Neuronal stem cell (in vitro differentiated cells): ENCODE measurements around the gene OR14C36.

Experiments used
- DNase-seq: peaks from one replicate; pipeline ENCODE4 v3.0.0-alpha.2; 2013; ENCODE audit warnings: low spot score
- H2AFZ ChIP-seq: one replicate; pipeline ENCODE4 v1.6.1; 2013; ENCODE audit warnings: mild to moderate bottlenecking, low read length, inconsistent platforms
- H2AK5ac ChIP-seq: 2 replicates; pipeline ENCODE4 v1.6.1; 2013; ENCODE audit warnings: low read depth, mild to moderate bottlenecking, inconsistent platforms, low read length, moderate library complexity, mixed read lengths
- H2BK120ac ChIP-seq: 2 replicates; pipeline ENCODE4 v1.6.1; 2013; ENCODE audit warnings: low read depth, mild to moderate bottlenecking, inconsistent platforms, low read length, moderate library complexity, mixed read lengths
- H2BK12ac ChIP-seq: one replicate; pipeline ENCODE4 v1.6.1; 2013; ENCODE audit warnings: low read length, inconsistent platforms
- H2BK15ac ChIP-seq: 2 replicates; pipeline ENCODE4 v1.6.1; 2013; ENCODE audit warnings: mild to moderate bottlenecking, low read length, inconsistent platforms, mixed read lengths
- H2BK5ac ChIP-seq: one replicate; pipeline ENCODE4 v1.6.1; 2013; ENCODE audit warnings: inconsistent platforms, mild to moderate bottlenecking, low read length, moderate library complexity
- H3K14ac ChIP-seq: one replicate; pipeline ENCODE4 v1.6.1; 2013; ENCODE audit warnings: low read length, inconsistent platforms
- H3K18ac ChIP-seq: 2 replicates; pipeline ENCODE4 v1.6.1; 2013; ENCODE audit warnings: low read length, inconsistent platforms
- H3K23ac ChIP-seq: 2 replicates; pipeline ENCODE4 v1.6.1; 2013; ENCODE audit warnings: low read depth, mild to moderate bottlenecking, mixed read lengths, low read length, inconsistent platforms; ENCODE audit not compliant: poor library complexity
- H3K27ac ChIP-seq: replicated peaks from 3 replicates; pipeline ENCODE4 v1.5.1; 2013; ENCODE audit warnings: low read length, inconsistent platforms
- H3K27me3 ChIP-seq, 3 experiments: 2 replicates each; pipeline ENCODE4 v1.6.1; 2013; ENCODE audit warnings: low read length in 3 of 3, mild to moderate bottlenecking in 2 of 3, inconsistent platforms in 1 of 3, low read depth in 1 of 3, mixed read lengths in 1 of 3, moderate library complexity in 1 of 3; ENCODE audit not compliant: control insufficient read depth in 3 of 3, insufficient read depth in 3 of 3
- H3K36me3 ChIP-seq, 2 donors: replicated peaks in 1 of 2; 2 replicates each; pipeline ENCODE4 v1.6.1; 2013; ENCODE audit warnings: low read length in 2 of 2; ENCODE audit not compliant: control insufficient read depth in 2 of 2, insufficient read depth in 2 of 2
- H3K4ac ChIP-seq: 2 replicates; pipeline ENCODE4 v1.6.1; 2013; ENCODE audit warnings: inconsistent platforms, mild to moderate bottlenecking, low read length, moderate library complexity
- H3K4me1 ChIP-seq, 2 donors: 1 replicate in 1 of 2; 2 replicates in 1 of 2; pipeline ENCODE4 v1.6.1; 2013; ENCODE audit warnings: low read length in 2 of 2, low read depth in 1 of 2; ENCODE audit not compliant: control insufficient read depth in 2 of 2, insufficient read depth in 1 of 2
- H3K4me2 ChIP-seq: one replicate; pipeline ENCODE4 v1.6.1; 2013; ENCODE audit warnings: mild to moderate bottlenecking, low read length, inconsistent platforms; ENCODE audit not compliant: insufficient read depth, poor library complexity, severe bottlenecking
- H3K4me3 ChIP-seq, 2 donors: 2 replicates each; pipeline ENCODE4 v1.5.1; 2013; ENCODE audit warnings: low read length in 2 of 2, mild to moderate bottlenecking in 2 of 2, inconsistent platforms in 1 of 2, moderate library complexity in 1 of 2
- H3K79me1 ChIP-seq: one replicate; pipeline ENCODE4 v1.6.1; 2013; ENCODE audit warnings: low read depth, mild to moderate bottlenecking, inconsistent platforms, low read length, moderate library complexity
- H3K9ac ChIP-seq: one replicate; pipeline ENCODE4 v1.6.1; 2013; ENCODE audit warnings: mild to moderate bottlenecking, low read depth, low read length, inconsistent platforms; ENCODE audit not compliant: poor library complexity
- H3K9me3 ChIP-seq, 2 donors: replicated peaks in 1 of 2; 2 replicates each; pipeline versions ENCODE3 to v1.6.1; 2013; ENCODE audit warnings: low read length in 2 of 2, mild to moderate bottlenecking in 2 of 2, inconsistent platforms in 1 of 2, low read depth in 1 of 2, mixed read lengths in 1 of 2, moderate library complexity in 1 of 2; ENCODE audit not compliant: control insufficient read depth in 2 of 2, insufficient read depth in 1 of 2
- H4K8ac ChIP-seq: one replicate; pipeline ENCODE4 v1.6.1; 2013; ENCODE audit warnings: low read depth, mild to moderate bottlenecking, inconsistent platforms, low read length, moderate library complexity
- H4K91ac ChIP-seq: one replicate; pipeline ENCODE4 v1.6.1; 2013; ENCODE audit warnings: low read length, low read depth, mild to moderate bottlenecking, inconsistent platforms; ENCODE audit not compliant: poor library complexity
- WGBS, 2 donors: extraction: QIAGEN DNeasy Blood & Tissue Kit; methylation state at CpG; one replicate each; pipeline ENCODE4 v1.1.7; 2013; ENCODE audit warnings: missing lambda C conversion rate in 2 of 2, mixed read lengths in 1 of 2; ENCODE audit not compliant: insufficient read length in 2 of 2, insufficient replicate concordance in 1 of 2; ENCODE audit errors: extremely low coverage in 2 of 2; 5-methylcytosine and 5-hydroxymethylcytosine counted together

The OR14C36 gene

GRCh38 chr1:248373761-248374160 is 25.2 kb downstream of the OR14C36 start:
- H3K14ac ChIP-seq: no peak overlapping the region
- H3K18ac ChIP-seq: no peak overlapping the region
- no peak overlapping the region for H3K4ac ChIP-seq
- H2BK5ac ChIP-seq: no peak overlapping the region
- no peak overlapping the region for H2BK120ac ChIP-seq
- H3K27ac ChIP-seq: no peak overlapping the region
- H3K9me3 ChIP-seq: peaks cover 0 to 27% of the 10 kb centered on the region in 2 donors
- H3K4me2 ChIP-seq: no peak overlapping the region
- H3K36me3 ChIP-seq: no peaks in the 10 kb centered on the region
- H3K9ac ChIP-seq: no peak overlapping the region
- H4K91ac ChIP-seq: no peak overlapping the region
- no peaks in the 10 kb centered on the region for H3K4me1 ChIP-seq
- no CpG with 5 or more reads among the region's 4 CpGs for WGBS, 2 donors
- no peak overlapping the region for H3K23ac ChIP-seq
- H3K27me3 ChIP-seq: no peaks in the 10 kb centered on the region
- H3K4me3 ChIP-seq: no peak overlapping the region
- H2BK12ac ChIP-seq: no peak overlapping the region
- no peak overlapping the region for H2AFZ ChIP-seq
- no peak for DNase-seq
- H2BK15ac ChIP-seq: no peak overlapping the region
- H2AK5ac ChIP-seq: no peak overlapping the region
- no peak overlapping the region for H4K8ac ChIP-seq
- H3K79me1 ChIP-seq: no peaks in the 10 kb centered on the region

- Histone ChIP-seq H2BK15ac (no peak within 1 kb of the TSS), H2BK12ac (no peak within 1 kb of the TSS), H3K4me2 (no peak within 1 kb of the TSS), H3K4me1 (no peaks in the 10 kb centered on the region), H3K4ac (no peak within 1 kb of the TSS), H2BK120ac (no peak within 1 kb of the TSS), H4K8ac (no peak within 1 kb of the TSS), H2BK5ac (no peak within 1 kb of the TSS), H3K18ac (no peak within 1 kb of the TSS), H2AK5ac (no peak within 1 kb of the TSS), H3K27me3 (no peaks in the 10 kb centered on the region), H2AFZ (no peak within 1 kb of the TSS), H4K91ac (no peak within 1 kb of the TSS), H3K36me3 (no peaks in the 10 kb centered on the region), H3K79me1 (no peaks in the 10 kb centered on the region), H3K14ac (no peak within 1 kb of the TSS), H3K23ac (no peak within 1 kb of the TSS), H3K9ac (no peak within 1 kb of the TSS), H3K27ac (no peak within 1 kb of the TSS), H3K4me3 (no peak within 1 kb of the TSS), H3K9me3 (peaks cover 0 to 26% of the 10 kb centered on the region in 2 donors)
- no peak for DNase-seq
Observed at GRCh38 chr1:248375446-248375845, 26.9 kb downstream of the OR14C36 start, which contains the start of gene OR2T6. Gene OR2T6, plus strand, starts transcription at chr1:248375746. Its CDS starts 11,863 bp downstream, at chr1:248387609.

- Histone ChIP-seq H3K9ac (no peak overlapping the region), H4K8ac (no peak overlapping the region), H3K4me1 (no peaks in the 10 kb centered on the region), H3K4ac (no peak overlapping the region), H3K4me3 (no peak overlapping the region), H2BK12ac (no peak overlapping the region), H3K27ac (no peak overlapping the region), H3K9me3 (peaks cover 0 to 26% of the 10 kb centered on the region in 2 donors), H3K27me3 (no peaks in the 10 kb centered on the region), H2BK15ac (no peak overlapping the region), H2AFZ (no peak overlapping the region), H3K4me2 (no peak overlapping the region), H2BK120ac (no peak overlapping the region), H3K18ac (no peak overlapping the region), H3K36me3 (no peaks in the 10 kb centered on the region), H3K23ac (no peak overlapping the region), H3K14ac (no peak overlapping the region), H2BK5ac (no peak overlapping the region), H2AK5ac (no peak overlapping the region), H3K79me1 (no peaks in the 10 kb centered on the region), H4K91ac (no peak overlapping the region)
- WGBS, 2 donors: no CpG with 5 or more reads among the region's 3 CpGs
- no peak for DNase-seq
Observed at GRCh38 chr1:248376916-248377315, 28.3 kb downstream of the OR14C36 start.

DNA sequence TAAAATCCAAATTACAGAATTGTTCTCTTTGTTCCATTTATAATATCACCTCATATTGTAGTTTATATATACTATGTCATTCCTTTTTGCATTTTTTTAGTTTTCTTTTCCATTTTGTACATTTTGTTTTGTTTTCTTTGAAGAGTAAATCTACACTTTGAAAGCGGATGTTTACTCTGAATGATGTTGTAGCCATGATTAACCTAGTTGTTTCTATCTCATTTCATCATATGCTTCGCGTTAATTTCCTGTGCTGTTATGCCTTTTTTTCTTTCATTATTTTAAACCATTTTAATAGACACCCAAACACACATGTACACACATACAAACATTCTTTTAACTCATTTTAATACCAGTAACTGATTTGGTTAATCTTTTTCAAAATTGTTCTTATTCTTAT is 32.3 kb downstream of the OR14C36 start:
- no peaks in the 10 kb centered on the region for H3K4me1 ChIP-seq
- H2BK12ac ChIP-seq: no peak overlapping the region
- H3K14ac ChIP-seq: no peak overlapping the region
- no peak overlapping the region for H3K18ac ChIP-seq
- H2BK5ac ChIP-seq: no peak overlapping the region
- H3K36me3 ChIP-seq: no peaks in the 10 kb centered on the region
- H3K4ac ChIP-seq: no peak overlapping the region
- no peak overlapping the region for H3K4me3 ChIP-seq
- no peak overlapping the region for H4K91ac ChIP-seq
- H2AK5ac ChIP-seq: no peak overlapping the region
- H2BK120ac ChIP-seq: no peak overlapping the region
- H3K27ac ChIP-seq: no peak overlapping the region
- no peak for DNase-seq
- no peaks in the 10 kb centered on the region for H3K79me1 ChIP-seq
- H4K8ac ChIP-seq: no peak overlapping the region
- H2AFZ ChIP-seq: no peak overlapping the region
- H3K23ac ChIP-seq: no peak overlapping the region
- H3K27me3 ChIP-seq: no peaks in the 10 kb centered on the region
- H3K9ac ChIP-seq: no peak overlapping the region
- no peak overlapping the region for H3K4me2 ChIP-seq
- no peak overlapping the region for H2BK15ac ChIP-seq
- peaks cover 0 to 13% of the 10 kb centered on the region in 2 donors for H3K9me3 ChIP-seq
- WGBS, 2 donors: no CpG with 5 or more reads among the region's 3 CpGs
